ENCODE data around the gene LEPROT.

The LEPROT gene

GRCh38 chr1:65429078-65429477 lies 8.6 kb downstream of the LEPROT start:
- H3K4me3 ChIP-seq (ENCODE audit: low read depth, low read length) = no peak overlapping the region
- TF ChIP-seq CTCF (IDR thresholded peaks at IDR 0.05; ENCODE audit: borderline replicate concordance, insufficient read depth, low read depth, low read length) = no peak

DNA sequence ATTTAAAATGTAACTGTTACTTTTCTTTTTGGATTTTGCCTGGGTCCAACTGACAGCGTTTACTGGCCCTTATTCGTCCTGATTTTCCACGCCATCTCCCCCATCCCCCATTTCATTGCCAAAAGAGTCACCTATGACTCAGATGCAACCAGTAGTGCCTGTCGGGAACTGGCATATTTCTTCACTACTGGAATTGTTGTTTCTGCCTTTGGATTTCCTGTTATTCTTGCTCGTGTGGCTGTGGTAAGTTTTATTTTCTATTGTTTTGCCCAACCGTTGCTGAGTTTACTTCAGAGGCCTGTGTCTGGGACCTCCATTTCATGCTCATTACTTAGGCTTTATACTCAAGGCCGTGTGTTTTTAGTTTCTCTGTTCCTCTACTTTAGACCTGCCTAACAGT lies 9.3 kb downstream of the LEPROT start:
- TF ChIP-seq CTCF (IDR thresholded peaks at IDR 0.05; ENCODE audit: borderline replicate concordance, insufficient read depth, low read depth, low read length) = no peak
- no peak overlapping the region for H3K4me3 ChIP-seq (ENCODE audit: low read depth, low read length)

DNA sequence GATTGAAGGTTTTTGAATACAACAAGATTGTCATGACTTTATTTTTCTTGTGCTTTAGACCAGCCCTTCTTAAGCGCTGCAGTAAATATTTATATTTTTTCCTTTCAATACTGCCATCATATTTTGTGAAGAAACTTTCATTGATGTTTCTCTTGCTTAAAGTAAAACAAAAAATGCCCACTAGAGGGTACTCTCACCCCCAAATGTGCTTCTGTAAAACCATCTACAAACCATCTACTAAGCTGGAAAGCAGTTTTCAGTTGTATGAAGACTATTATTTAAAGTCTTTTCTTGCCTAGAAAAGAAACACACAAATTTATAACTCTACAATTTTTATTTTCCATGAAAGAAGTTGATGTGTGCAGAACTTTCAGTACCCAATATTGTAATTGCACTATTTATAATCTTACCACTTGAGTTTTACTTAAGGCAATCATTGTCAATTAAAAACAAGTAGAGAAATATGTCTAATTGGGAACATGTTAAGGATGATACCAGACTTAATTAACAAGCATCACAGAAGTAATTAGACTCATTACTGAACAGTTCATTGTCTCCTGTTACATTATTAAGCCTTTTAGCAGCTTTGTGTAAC lies 10.7 kb downstream of the LEPROT start:
- peak; percentile 45; the same call in 1 of the 2 replicates for TF ChIP-seq CTCF (IDR thresholded peaks at IDR 0.05; ENCODE audit: borderline replicate concordance, insufficient read depth, low read depth, low read length)
- H3K4me3 ChIP-seq (ENCODE audit: low read depth, low read length) = no peak overlapping the region

DNA sequence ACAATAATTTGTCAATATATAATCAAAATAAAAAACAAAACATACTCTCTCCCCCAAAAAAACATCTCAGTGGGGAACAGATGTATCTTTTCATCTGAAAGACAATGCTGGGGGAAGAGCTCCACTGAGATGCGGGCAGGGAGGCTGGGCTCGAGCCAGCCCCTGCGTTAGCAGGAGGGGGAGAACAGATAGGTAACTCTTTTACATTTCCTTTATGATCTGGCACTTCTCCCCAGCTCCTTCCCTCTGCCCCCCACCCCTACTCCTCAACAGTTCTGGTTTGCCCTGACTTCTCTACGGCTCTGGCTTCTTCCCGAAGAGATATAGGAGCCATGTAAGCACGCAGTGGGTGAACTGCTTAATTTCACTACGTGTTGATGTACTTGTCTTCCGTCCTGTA lies 12.4 kb downstream of the LEPROT start:
- H3K4me3 ChIP-seq (ENCODE audit: low read depth, low read length) = no peak overlapping the region
- TF ChIP-seq CTCF (IDR thresholded peaks at IDR 0.05; ENCODE audit: borderline replicate concordance, insufficient read depth, low read depth, low read length) = no peak

GRCh38 chr1:65434255-65434654 lies 13.8 kb downstream of the LEPROT start:
- no peak overlapping the region for H3K4me3 ChIP-seq (ENCODE audit: low read depth, low read length)
- TF ChIP-seq CTCF (IDR thresholded peaks at IDR 0.05; ENCODE audit: borderline replicate concordance, insufficient read depth, low read depth, low read length) = no peak

- no peak overlapping the region for H3K4me3 ChIP-seq (ENCODE audit: low read depth, low read length)
- TF ChIP-seq CTCF (IDR thresholded peaks at IDR 0.05; ENCODE audit: borderline replicate concordance, insufficient read depth, low read depth, low read length) = no peak
Observed at GRCh38 chr1:65434760-65435159, 14.3 kb downstream of the LEPROT start.

DNA sequence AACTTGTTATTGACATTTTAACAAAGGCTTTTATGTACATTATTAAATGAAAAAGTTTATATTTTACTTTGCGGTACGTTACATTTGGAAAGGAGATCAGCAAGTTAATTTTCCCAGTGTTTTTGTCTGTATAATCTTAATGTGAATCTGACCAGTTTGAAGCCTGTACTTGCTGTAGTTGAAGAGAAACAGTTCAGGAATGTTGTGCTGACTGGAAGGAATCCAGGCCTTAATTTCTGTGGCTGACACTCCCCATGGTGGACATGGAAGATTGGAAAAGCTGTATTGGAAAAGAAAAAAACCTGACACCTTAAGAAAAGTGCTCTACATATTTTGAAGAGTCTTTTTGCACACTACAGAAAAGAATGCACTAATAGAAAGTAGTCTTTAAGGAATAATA lies 15.5 kb downstream of the LEPROT start:
- H3K4me3 ChIP-seq (ENCODE audit: low read depth, low read length) = no peak overlapping the region
- no peak for TF ChIP-seq CTCF (IDR thresholded peaks at IDR 0.05; ENCODE audit: borderline replicate concordance, insufficient read depth, low read depth, low read length)

All from GM12875 (cell line).